Measurements from ENCODE around the gene UBTD2. TPM values are rescaled to one million over a fixed set of nuclear protein-coding genes. Genes with fewer than 3 reads are reported as not detected.
A peak's percentile ranks its signal among the peaks of the same experiment; 100 is the strongest.

UBTD2 gene
- total RNA-seq, 4 donors from 2014 or later, result 6.0 to 11.4 (median 9.8) TPM

GRCh38 chr5:172321593-172321992, 38.0 kb upstream of the UBTD2 start:
- Histone ChIP-seq H3K9me3 (no peaks in the 10 kb centered on the region), H3K27me3 (no peaks in the 10 kb centered on the region), H3K27ac (no peak overlapping the region), H3K4me1 (no peaks in the 10 kb centered on the region), H3K4me3 (no peak overlapping the region), H3K36me3 (no peaks in the 10 kb centered on the region)
- intact Hi-C loops (cut with DNase I; ENCODE audit: low total_unique reads) (no loop called here), in situ Hi-C loops (cut with MboI; ENCODE audit: low sequenced_read_pairs in 4 of 4) (no loop called here)
- no peak for TF ChIP-seq CTCF (IDR thresholded peaks at IDR 0.05 in 4 of 5, conservative IDR thresholded peaks at IDR 0.05 in 1 of 5)
- no peak for TF ChIP-seq POLR2A (IDR thresholded peaks at IDR 0.05)
- no peak for DNase-seq
- ATAC-seq, result no peak

DNA sequence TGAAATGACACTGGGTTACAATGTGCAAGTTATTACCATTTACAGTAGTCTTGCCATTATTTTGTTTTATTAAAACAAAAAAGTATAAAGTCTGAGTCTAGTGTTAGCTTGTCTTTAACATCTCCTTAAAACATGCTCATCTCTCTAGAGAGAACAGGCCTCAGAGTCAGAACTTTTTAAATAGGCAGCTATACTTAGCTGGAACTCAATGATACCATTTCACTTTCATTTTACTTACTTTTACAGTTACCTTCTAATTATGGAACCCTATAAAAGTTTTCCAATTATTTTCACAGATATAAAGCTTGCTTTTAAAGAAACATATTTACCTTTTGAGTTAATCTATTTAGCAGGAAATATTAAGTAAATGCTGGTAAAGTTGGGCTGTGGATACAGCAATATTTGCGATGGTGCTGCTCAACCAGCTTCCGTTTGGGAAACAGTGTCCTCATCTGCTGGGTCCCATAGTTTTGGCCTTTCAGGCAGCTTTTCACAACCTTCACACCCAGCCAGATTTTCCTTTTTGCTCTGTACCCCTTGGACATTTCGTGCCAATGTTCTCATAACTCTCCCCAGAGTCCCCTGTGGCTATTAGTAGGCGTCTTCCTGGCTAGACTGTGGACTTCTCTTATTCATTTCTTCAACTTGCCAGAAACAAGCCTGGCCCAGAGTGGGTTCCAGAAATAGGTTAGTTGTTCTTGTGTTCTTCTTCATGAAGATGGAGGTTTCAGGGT, 36.3 kb upstream of the UBTD2 start:
- H3K9me3 ChIP-seq, result no peaks in the 10 kb centered on the region
- DNase-seq, result peak in 1 of 2 donors; percentile 40
- in situ Hi-C loops (cut with MboI; ENCODE audit: low sequenced_read_pairs in 4 of 4), result no loop called here
- intact Hi-C loops (cut with DNase I; ENCODE audit: low total_unique reads), result loop anchor here (10.0 kb wide), 1 partner anchor 135 kb away; the partner anchor contains the start of gene SH3PXD2B
- no peaks in the 10 kb centered on the region for H3K27me3 ChIP-seq
- TF ChIP-seq POLR2A (IDR thresholded peaks at IDR 0.05), result no peak
- no peak for TF ChIP-seq CTCF (IDR thresholded peaks at IDR 0.05 in 4 of 5, conservative IDR thresholded peaks at IDR 0.05 in 1 of 5)
- H3K4me1 ChIP-seq, result no peaks in the 10 kb centered on the region
- no peaks in the 10 kb centered on the region for H3K36me3 ChIP-seq
- no peak overlapping the region for H3K4me3 ChIP-seq
- peak; percentile 39 for ATAC-seq
- H3K27ac ChIP-seq, result no peak overlapping the region

DNA sequence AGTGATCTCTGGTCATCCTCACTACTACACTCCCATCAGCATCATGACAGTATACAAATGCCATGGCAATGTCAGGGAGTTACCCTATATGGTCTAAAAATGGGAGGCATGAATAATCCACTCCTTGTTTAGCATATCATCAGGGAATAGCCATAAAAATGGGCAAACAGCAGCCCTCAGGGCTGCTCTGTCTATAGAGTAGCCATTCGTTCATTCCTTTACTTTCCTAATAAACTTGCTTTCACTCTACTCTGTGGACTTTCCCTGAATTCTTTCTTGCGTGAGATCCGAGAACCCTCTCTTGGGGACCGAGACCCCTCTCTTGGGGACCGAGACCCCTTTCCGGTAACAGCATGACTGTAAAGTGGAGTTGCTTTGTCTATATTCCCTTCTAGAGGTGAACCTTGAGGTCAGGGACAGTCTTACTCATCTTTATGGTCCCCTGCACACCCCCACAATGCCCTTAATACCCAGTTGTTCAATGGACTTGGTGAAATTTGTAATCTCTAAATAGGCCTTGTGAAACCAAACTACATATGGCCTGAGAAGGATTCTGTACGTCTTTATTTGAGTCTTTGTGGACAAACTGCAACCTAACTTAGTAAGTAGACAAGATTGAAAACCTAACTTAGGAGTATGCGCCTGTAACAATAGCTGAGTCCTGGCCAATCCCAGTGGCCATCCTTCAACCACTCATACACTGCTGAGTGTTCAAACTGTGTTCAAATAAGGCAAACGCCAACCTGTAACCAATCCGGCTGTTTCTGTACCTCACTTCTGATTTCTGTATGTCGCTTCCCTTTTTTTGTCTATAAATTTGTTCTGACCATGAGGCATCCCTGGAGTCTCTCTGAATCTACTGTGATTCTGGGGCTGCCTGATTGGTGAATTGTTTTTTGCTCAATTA, 32.3 kb upstream of the UBTD2 start:
- TF ChIP-seq POLR2A (IDR thresholded peaks at IDR 0.05), result no peak
- TF ChIP-seq CTCF (IDR thresholded peaks at IDR 0.05 in 4 of 5, conservative IDR thresholded peaks at IDR 0.05 in 1 of 5), result no peak
- DNase-seq (no peak), ATAC-seq (no peak)
- Histone ChIP-seq H3K9me3 (no peaks in the 10 kb centered on the region), H3K27ac (no peak overlapping the region), H3K4me1 (no peaks in the 10 kb centered on the region), H3K36me3 (no peaks in the 10 kb centered on the region), H3K4me3 (no peak overlapping the region), H3K27me3 (no peaks in the 10 kb centered on the region)
- intact Hi-C loops (cut with DNase I; ENCODE audit: low total_unique reads), result loop anchor here (10.0 kb wide), 1 partner anchor 139 kb away; the partner anchor contains the start of gene SH3PXD2B
- in situ Hi-C loops (cut with MboI; ENCODE audit: low sequenced_read_pairs in 4 of 4), result no loop called here

GRCh38 chr5:172313915-172314314, 30.4 kb upstream of the UBTD2 start:
- in situ Hi-C loops (cut with MboI; ENCODE audit: low sequenced_read_pairs in 4 of 4) (no loop called here), intact Hi-C loops (cut with DNase I; ENCODE audit: low total_unique reads) (loop anchor here (10.0 kb wide), 1 partner anchor 141 kb away; the partner anchor contains the start of gene SH3PXD2B)
- no peaks in the 10 kb centered on the region for H3K36me3 ChIP-seq
- no peaks in the 10 kb centered on the region for H3K4me1 ChIP-seq
- no peaks in the 10 kb centered on the region for H3K9me3 ChIP-seq
- H3K27me3 ChIP-seq, result no peaks in the 10 kb centered on the region
- no peak overlapping the region for H3K4me3 ChIP-seq
- DNase-seq (peak in 1 of 2 donors; percentile 34), ATAC-seq (peak; percentile 60 to 61)
- TF ChIP-seq POLR2A (IDR thresholded peaks at IDR 0.05), result no peak
- no peak for TF ChIP-seq CTCF (IDR thresholded peaks at IDR 0.05 in 4 of 5, conservative IDR thresholded peaks at IDR 0.05 in 1 of 5)
- no peak overlapping the region for H3K27ac ChIP-seq

Data from gastrocnemius medialis (tissue), 4 donors.